Fibroblast of pulmonary artery (primary cell): ENCODE data around the gene TRAPPC13.
"Not testable (repeated sequence)": the region's sequence is repeated elsewhere in the genome, so short reads cannot be mapped to it uniquely, and the experiment has no call there.

Experiments used
- DNase-seq: peaks from one replicate; pipeline ENCODE4 v3.0.0-alpha.2; 2010; ENCODE audit warnings: low read depth
- H3K4me3 ChIP-seq: replicated peaks from 2 replicates; pipeline ENCODE4 v1.5.1; 2011; ENCODE audit warnings: low read depth, mild to moderate bottlenecking, control low read depth, low read length, moderate library complexity
- CTCF ChIP-seq: IDR thresholded peaks from 2 replicates; pipeline ENCODE4 v1.5.1; 2011; ENCODE audit warnings: mild to moderate bottlenecking, control low read depth, low read length, inconsistent platforms; ENCODE audit errors: missing control alignments

TRAPPC13 gene

DNA sequence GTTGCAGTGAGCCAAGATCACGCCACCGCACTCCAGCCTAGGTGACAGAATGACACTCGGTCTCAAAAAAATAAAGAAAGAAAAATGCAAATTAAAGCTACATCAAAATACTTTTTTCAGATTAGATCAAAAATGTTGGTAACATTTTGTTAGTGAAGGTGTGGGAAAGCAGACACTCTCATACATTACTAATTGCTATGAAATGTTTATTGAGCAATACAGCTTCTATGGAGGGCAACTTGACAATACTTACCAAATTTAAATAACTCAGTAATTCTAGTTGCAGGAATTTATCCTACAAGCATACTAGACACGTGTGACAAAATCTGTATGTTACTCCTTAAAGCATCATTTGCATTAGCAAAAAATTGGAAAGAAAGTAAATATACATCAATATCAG, 4.8 kb upstream of the TRAPPC13 start:
- no peak for DNase-seq
- no peak for TF ChIP-seq CTCF
- no peak overlapping the region for H3K4me3 ChIP-seq

DNA sequence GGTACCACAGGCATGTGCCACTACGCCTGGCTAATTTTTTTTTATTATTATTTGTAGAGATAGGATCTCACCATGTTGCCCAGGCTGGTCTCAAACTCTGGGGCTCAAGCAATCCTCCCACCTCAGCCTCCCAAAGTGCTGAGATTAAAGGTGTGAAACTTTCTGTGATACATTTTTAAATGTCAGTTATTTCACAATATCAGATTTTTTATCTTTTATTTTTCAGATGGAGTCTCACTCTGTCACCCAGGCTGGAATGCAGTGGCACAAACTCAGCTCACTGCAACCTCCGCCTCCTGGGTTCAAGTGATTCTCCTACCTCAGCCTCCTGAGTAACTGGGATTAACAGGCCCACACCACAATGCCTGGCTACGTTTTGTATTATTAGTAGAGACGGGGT, 2.9 kb upstream of the TRAPPC13 start:
- H3K4me3 ChIP-seq, DNase-seq: not testable (repeated sequence)

GRCh38 chr5:65623482-65623881, 1.3 kb upstream of the TRAPPC13 start:
- no peak for TF ChIP-seq CTCF
- DNase-seq: no peak
- peak overlapping the region; percentile 84 for H3K4me3 ChIP-seq

DNA sequence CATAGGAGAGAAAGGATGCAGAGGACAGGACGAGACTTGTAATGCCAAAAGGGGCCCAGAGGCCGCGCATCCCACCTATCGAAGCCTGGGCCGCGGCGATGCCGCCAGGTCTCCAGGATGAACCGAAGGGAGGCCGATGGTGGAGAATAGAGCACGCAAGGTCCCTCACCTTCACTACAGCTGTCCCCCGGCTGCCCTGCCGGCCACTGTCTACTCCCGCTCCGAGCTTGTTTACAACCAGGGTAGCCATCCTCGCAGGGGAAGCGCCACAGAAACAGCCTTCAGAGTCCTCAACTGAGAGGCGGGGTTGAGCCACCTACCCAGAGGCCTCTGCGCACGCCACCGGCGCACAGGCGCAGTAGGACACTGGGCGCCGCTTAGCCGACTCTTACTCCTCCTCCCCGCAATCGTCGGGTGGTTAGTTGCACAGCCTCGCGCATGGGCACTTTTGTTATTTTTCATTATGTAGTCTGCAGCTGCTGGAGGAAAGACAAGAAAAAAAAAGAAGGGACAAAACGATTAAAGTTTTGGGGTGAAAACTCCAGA, 729 bp upstream of the TRAPPC13 start, which contains the start of gene TRIM23:
TRIM23 (minus strand) TSS at position 309 of the 546 bp plus-strand sequence; CDS start at position 250, 59 bp downstream.
- peak within 1 kb of the TSS; percentile 84 for H3K4me3 ChIP-seq
- no peak for TF ChIP-seq CTCF
- DNase-seq: peak; percentile 95

- peak overlapping the region; percentile 84 for H3K4me3 ChIP-seq
Measured at GRCh38 chr5:65625743-65626142, 916 bp downstream of the TRAPPC13 start.

GRCh38 chr5:65630981-65631380, 6.2 kb downstream of the TRAPPC13 start:
- no peak for TF ChIP-seq CTCF
- no peak for DNase-seq
- no peak overlapping the region for H3K4me3 ChIP-seq

More at GRCh38 chr5:65625743-65626142, 916 bp downstream of the TRAPPC13 start:
- TF ChIP-seq CTCF: no peak
- no peak for DNase-seq

DNA sequence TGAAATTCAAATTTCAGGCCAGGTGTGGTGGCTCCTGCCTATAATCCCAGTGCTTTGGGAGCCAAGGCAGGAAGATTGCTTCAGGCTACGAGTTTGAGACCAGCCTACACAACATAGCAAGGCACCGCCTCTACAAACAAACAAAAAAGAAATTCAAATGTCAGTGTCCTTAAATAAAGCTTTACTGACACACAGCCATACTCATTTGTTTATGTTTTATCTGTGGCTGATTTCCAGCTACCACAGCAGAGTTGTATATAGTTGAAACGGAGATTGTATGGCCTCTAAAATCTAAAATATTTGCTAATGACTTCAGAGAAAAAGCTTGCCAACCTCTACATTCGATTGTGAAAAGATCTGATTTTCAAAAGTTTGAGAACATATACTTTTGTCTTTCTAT, 15.4 kb downstream of the TRAPPC13 start:
- DNase-seq: no peak
- no peak overlapping the region for H3K4me3 ChIP-seq
- TF ChIP-seq CTCF: no peak
